ENCODE results near the gene DCAKD. TPM values are rescaled to one million over a fixed set of nuclear protein-coding genes. Genes with fewer than 3 reads are reported as not detected.

Gene DCAKD
- polyA plus RNA-seq, 1 donor = 55.3 TPM

GRCh38 chr17:45005700-45006099 lies 45.7 kb downstream of the DCAKD start:
- DNase-seq = no peak

GRCh38 chr17:45004388-45004787 lies 47.0 kb downstream of the DCAKD start:
- no peak for DNase-seq

GRCh38 chr17:45003877-45004276 lies 47.6 kb downstream of the DCAKD start:
- no peak for DNase-seq

- no peak for DNase-seq
Observed at GRCh38 chr17:45001310-45001709, 50.1 kb downstream of the DCAKD start.

GRCh38 chr17:44999433-44999832 lies 52.0 kb downstream of the DCAKD start:
- no peak for DNase-seq

GRCh38 chr17:44998646-44999045 lies 52.8 kb downstream of the DCAKD start:
- no peak for DNase-seq

GRCh38 chr17:44997733-44998520 lies 53.5 kb downstream of the DCAKD start:
- no peak for DNase-seq

- no peak for DNase-seq
Observed at GRCh38 chr17:44996304-44996703, 55.1 kb downstream of the DCAKD start.

- no peak for DNase-seq
Observed at GRCh38 chr17:44995436-44996001, 55.9 kb downstream of the DCAKD start.

- no peak for DNase-seq
Observed at GRCh38 chr17:44992242-44992939, 59.0 kb downstream of the DCAKD start.

GRCh38 chr17:44990994-44991393 lies 60.4 kb downstream of the DCAKD start:
- DNase-seq = no peak

- no peak for DNase-seq
Observed at GRCh38 chr17:44989552-44990138, 61.8 kb downstream of the DCAKD start.

- no peak for DNase-seq
Observed at GRCh38 chr17:44988044-44988942, 63.1 kb downstream of the DCAKD start.

GRCh38 chr17:44983563-44983962 lies 67.9 kb downstream of the DCAKD start:
- DNase-seq = no peak

- DNase-seq = no peak
Observed at GRCh38 chr17:44982113-44982702, 69.2 kb downstream of the DCAKD start.

- no peak for DNase-seq
Observed at GRCh38 chr17:44981221-44981968, 70.0 kb downstream of the DCAKD start.

- DNase-seq = peak; percentile 46
Observed at GRCh38 chr17:44979426-44979995, 71.9 kb downstream of the DCAKD start.

- DNase-seq = no peak
Observed at GRCh38 chr17:44978807-44979206, 72.6 kb downstream of the DCAKD start.

- DNase-seq = no peak
Observed at GRCh38 chr17:44977814-44978550, 73.5 kb downstream of the DCAKD start.

- no peak for DNase-seq
Observed at GRCh38 chr17:44977065-44977464, 74.4 kb downstream of the DCAKD start.

Measured in left kidney (tissue), 2 donors.